ENCODE results near the gene WNT2.

Gene WNT2

GRCh38 chr7:117241088-117241487 lies 81.8 kb downstream of the WNT2 start:
- Histone ChIP-seq H3K4ac (ENCODE audit: low read depth, low read length) (no peak overlapping the region), H3K27me3 (ENCODE audit: insufficient read depth, low read length) (no peaks in the 10 kb centered on the region), H3K9ac (ENCODE audit: low read length) (no peak overlapping the region)

DNA sequence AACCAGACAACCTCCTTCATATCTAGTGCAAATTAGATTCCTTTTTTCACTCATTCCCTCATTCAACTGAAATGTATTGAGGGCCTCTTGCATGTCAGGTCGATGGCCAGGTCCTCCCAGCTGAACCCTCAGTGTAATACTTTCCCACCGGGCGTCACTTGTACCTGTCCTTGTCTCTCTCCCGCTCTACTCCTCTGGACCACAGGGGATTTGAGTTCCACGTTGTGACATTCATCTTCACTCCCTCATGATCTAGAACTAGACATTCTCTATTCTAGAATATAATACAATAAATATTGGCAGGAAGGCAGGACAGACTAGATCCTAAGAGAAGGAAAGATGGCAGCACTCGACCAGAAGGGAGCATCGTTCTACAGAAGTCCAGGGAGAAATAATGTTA lies 83.9 kb downstream of the WNT2 start:
- no peak overlapping the region for H3K18ac ChIP-seq (ENCODE audit: low read length)

More at GRCh38 chr7:117241088-117241487, 81.8 kb downstream of the WNT2 start:
- Histone ChIP-seq H2AK5ac (ENCODE audit: low read length) (no peak overlapping the region), H3K79me1 (ENCODE audit: low read length) (no peaks in the 10 kb centered on the region), H2BK120ac (ENCODE audit: insufficient read depth, low read length, poor library complexity) (no peak overlapping the region), H4K12ac (ENCODE audit: low read depth, low read length) (no peak overlapping the region), H4K8ac (ENCODE audit: low read depth, low read length) (no peak overlapping the region), H3K4me3 (ENCODE audit: low read depth, low read length) (no peak overlapping the region), H3K14ac (ENCODE audit: low read length) (no peak overlapping the region), H3K4me2 (ENCODE audit: low read length) (no peak overlapping the region), H2BK5ac (ENCODE audit: low read depth, low read length, poor library complexity) (no peak overlapping the region), H4K91ac (ENCODE audit: low read depth, low read length) (no peak overlapping the region), H3K36me3 (ENCODE audit: control insufficient read depth in 1 of 2, insufficient read depth in 2 of 2, low read length in 2 of 2) (no peaks in the 10 kb centered on the region), H3K23ac (ENCODE audit: low read length) (no peak overlapping the region), H2AFZ (ENCODE audit: insufficient read depth, low read length, poor library complexity) (no peak overlapping the region), H2BK12ac (ENCODE audit: low read length) (no peak overlapping the region), H3K9me3 (ENCODE audit: insufficient read depth, low read depth, low read length) (peaks cover 2% of the 10 kb centered on the region), H3K79me2 (ENCODE audit: control insufficient read depth, insufficient read depth, low read length, poor library complexity) (no peaks in the 10 kb centered on the region), H3K27ac (ENCODE audit: low read depth, low read length) (no peak overlapping the region), H3K18ac (ENCODE audit: low read length) (no peak overlapping the region), H3K4me1 (ENCODE audit: control insufficient read depth in 1 of 2, insufficient read depth in 2 of 2, low read length in 2 of 2) (no peaks in the 10 kb centered on the region)
- WGBS (ENCODE audit: extremely low coverage, insufficient coverage, insufficient read length): no CpG with 5 or more reads among the region's 4 CpGs
- DNase-seq: no peak

GRCh38 chr7:117238472-117238871 lies 84.4 kb downstream of the WNT2 start:
- H4K8ac ChIP-seq (ENCODE audit: low read depth, low read length): no peak overlapping the region
- no peak overlapping the region for H3K14ac ChIP-seq (ENCODE audit: low read length)
- H3K9ac ChIP-seq (ENCODE audit: low read length): no peak overlapping the region
- no peak overlapping the region for H3K4ac ChIP-seq (ENCODE audit: low read depth, low read length)
- H2BK5ac ChIP-seq (ENCODE audit: low read depth, low read length, poor library complexity): no peak overlapping the region
- H3K36me3 ChIP-seq (ENCODE audit: control insufficient read depth in 1 of 2, insufficient read depth in 2 of 2, low read length in 2 of 2): no peaks in the 10 kb centered on the region
- no CpG with 5 or more reads among the region's 7 CpGs for WGBS (ENCODE audit: extremely low coverage, insufficient coverage, insufficient read length)
- no peak overlapping the region for H3K27ac ChIP-seq (ENCODE audit: low read depth, low read length)
- H3K79me2 ChIP-seq (ENCODE audit: control insufficient read depth, insufficient read depth, low read length, poor library complexity): no peaks in the 10 kb centered on the region
- no peak overlapping the region for H2BK12ac ChIP-seq (ENCODE audit: low read length)
- no peak overlapping the region for H3K4me2 ChIP-seq (ENCODE audit: low read length)
- H3K79me1 ChIP-seq (ENCODE audit: low read length): no peaks in the 10 kb centered on the region
- H3K4me1 ChIP-seq (ENCODE audit: control insufficient read depth in 1 of 2, insufficient read depth in 2 of 2, low read length in 2 of 2): no peaks in the 10 kb centered on the region
- no peak overlapping the region for H2BK120ac ChIP-seq (ENCODE audit: insufficient read depth, low read length, poor library complexity)
- H3K4me3 ChIP-seq (ENCODE audit: low read depth, low read length): no peak overlapping the region
- no peak overlapping the region for H3K23ac ChIP-seq (ENCODE audit: low read length)
- DNase-seq: no peak
- no peak overlapping the region for H2AFZ ChIP-seq (ENCODE audit: insufficient read depth, low read length, poor library complexity)
- no peak overlapping the region for H2AK5ac ChIP-seq (ENCODE audit: low read length)
- H4K91ac ChIP-seq (ENCODE audit: low read depth, low read length): no peak overlapping the region
- H3K18ac ChIP-seq (ENCODE audit: low read length): no peak overlapping the region
- no peak overlapping the region for H4K12ac ChIP-seq (ENCODE audit: low read depth, low read length)
- H3K9me3 ChIP-seq (ENCODE audit: insufficient read depth, low read depth, low read length): peaks cover 2% of the 10 kb centered on the region
- H3K27me3 ChIP-seq (ENCODE audit: insufficient read depth, low read length): no peaks in the 10 kb centered on the region

More for the DNA sequence above, 83.9 kb downstream of the WNT2 start:
- Histone ChIP-seq H3K27ac (ENCODE audit: low read depth, low read length) (no peak overlapping the region), H2BK5ac (ENCODE audit: low read depth, low read length, poor library complexity) (no peak overlapping the region), H3K4me2 (ENCODE audit: low read length) (no peak overlapping the region), H3K4me3 (ENCODE audit: low read depth, low read length) (no peak overlapping the region), H2AK5ac (ENCODE audit: low read length) (no peak overlapping the region), H2AFZ (ENCODE audit: insufficient read depth, low read length, poor library complexity) (no peak overlapping the region), H3K27me3 (ENCODE audit: insufficient read depth, low read length) (no peaks in the 10 kb centered on the region), H4K8ac (ENCODE audit: low read depth, low read length) (no peak overlapping the region), H3K4me1 (ENCODE audit: control insufficient read depth in 1 of 2, insufficient read depth in 2 of 2, low read length in 2 of 2) (no peaks in the 10 kb centered on the region), H2BK120ac (ENCODE audit: insufficient read depth, low read length, poor library complexity) (no peak overlapping the region), H2BK12ac (ENCODE audit: low read length) (no peak overlapping the region), H3K9me3 (ENCODE audit: insufficient read depth, low read depth, low read length) (peaks cover 2% of the 10 kb centered on the region), H3K9ac (ENCODE audit: low read length) (no peak overlapping the region), H3K36me3 (ENCODE audit: control insufficient read depth in 1 of 2, insufficient read depth in 2 of 2, low read length in 2 of 2) (no peaks in the 10 kb centered on the region), H3K23ac (ENCODE audit: low read length) (no peak overlapping the region), H3K4ac (ENCODE audit: low read depth, low read length) (no peak overlapping the region), H3K79me1 (ENCODE audit: low read length) (no peaks in the 10 kb centered on the region), H4K91ac (ENCODE audit: low read depth, low read length) (no peak overlapping the region), H3K79me2 (ENCODE audit: control insufficient read depth, insufficient read depth, low read length, poor library complexity) (no peaks in the 10 kb centered on the region), H3K14ac (ENCODE audit: low read length) (no peak overlapping the region), H4K12ac (ENCODE audit: low read depth, low read length) (no peak overlapping the region)
- no peak for DNase-seq
- WGBS (ENCODE audit: extremely low coverage, insufficient coverage, insufficient read length): no CpG with 5 or more reads among the region's 7 CpGs

- Histone ChIP-seq H3K9ac (ENCODE audit: low read length) (no peak overlapping the region), H4K91ac (ENCODE audit: low read depth, low read length) (no peak overlapping the region), H3K4ac (ENCODE audit: low read depth, low read length) (no peak overlapping the region), H3K4me1 (ENCODE audit: control insufficient read depth in 1 of 2, insufficient read depth in 2 of 2, low read length in 2 of 2) (no peaks in the 10 kb centered on the region), H2AK5ac (ENCODE audit: low read length) (no peak overlapping the region), H3K9me3 (ENCODE audit: insufficient read depth, low read depth, low read length) (peaks cover 2% of the 10 kb centered on the region), H3K18ac (ENCODE audit: low read length) (no peak overlapping the region), H3K14ac (ENCODE audit: low read length) (no peak overlapping the region), H4K8ac (ENCODE audit: low read depth, low read length) (no peak overlapping the region), H3K36me3 (ENCODE audit: control insufficient read depth in 1 of 2, insufficient read depth in 2 of 2, low read length in 2 of 2) (no peaks in the 10 kb centered on the region), H2AFZ (ENCODE audit: insufficient read depth, low read length, poor library complexity) (no peak overlapping the region), H3K4me2 (ENCODE audit: low read length) (no peak overlapping the region), H4K12ac (ENCODE audit: low read depth, low read length) (no peak overlapping the region), H3K4me3 (ENCODE audit: low read depth, low read length) (no peak overlapping the region), H2BK12ac (ENCODE audit: low read length) (no peak overlapping the region), H3K27ac (ENCODE audit: low read depth, low read length) (no peak overlapping the region), H3K27me3 (ENCODE audit: insufficient read depth, low read length) (no peaks in the 10 kb centered on the region), H2BK5ac (ENCODE audit: low read depth, low read length, poor library complexity) (no peak overlapping the region), H3K23ac (ENCODE audit: low read length) (no peak overlapping the region), H3K79me1 (ENCODE audit: low read length) (no peaks in the 10 kb centered on the region), H3K79me2 (ENCODE audit: control insufficient read depth, insufficient read depth, low read length, poor library complexity) (no peaks in the 10 kb centered on the region), H2BK120ac (ENCODE audit: insufficient read depth, low read length, poor library complexity) (no peak overlapping the region)
- no CpG with 5 or more reads among the region's 5 CpGs for WGBS (ENCODE audit: extremely low coverage, insufficient coverage, insufficient read length)
- no peak for DNase-seq
Measured at GRCh38 chr7:117237646-117238045, 85.2 kb downstream of the WNT2 start.

Data from trophoblast cell (in vitro differentiated cells and primary cell).